Muscle of arm (tissue), 12 donors: ENCODE measurements around the gene PCSK7. TPM values are rescaled to one million over a fixed set of nuclear protein-coding genes. Genes with fewer than 3 reads are reported as not detected.
"Not testable (repeated sequence)": the region's sequence is repeated elsewhere in the genome, so short reads cannot be mapped to it uniquely, and the experiment has no call there.

Experiments used
- DNase-seq: peaks from one replicate; pipeline ENCODE4 v3.0.0-alpha.2; 2013
- polyA plus RNA-seq, 12 donors: library from polyadenylated mRNA; unstranded; fragments of 120-200 nt; gene quantifications; one replicate each; pipeline ENCODE4 v1.2.1, GENCODE V29; 2013; ENCODE audit not compliant: insufficient read length in 12 of 12

The PCSK7 gene
- polyA plus RNA-seq, 12 donors: 17.1 to 58.7 (median 27.3) TPM

DNA sequence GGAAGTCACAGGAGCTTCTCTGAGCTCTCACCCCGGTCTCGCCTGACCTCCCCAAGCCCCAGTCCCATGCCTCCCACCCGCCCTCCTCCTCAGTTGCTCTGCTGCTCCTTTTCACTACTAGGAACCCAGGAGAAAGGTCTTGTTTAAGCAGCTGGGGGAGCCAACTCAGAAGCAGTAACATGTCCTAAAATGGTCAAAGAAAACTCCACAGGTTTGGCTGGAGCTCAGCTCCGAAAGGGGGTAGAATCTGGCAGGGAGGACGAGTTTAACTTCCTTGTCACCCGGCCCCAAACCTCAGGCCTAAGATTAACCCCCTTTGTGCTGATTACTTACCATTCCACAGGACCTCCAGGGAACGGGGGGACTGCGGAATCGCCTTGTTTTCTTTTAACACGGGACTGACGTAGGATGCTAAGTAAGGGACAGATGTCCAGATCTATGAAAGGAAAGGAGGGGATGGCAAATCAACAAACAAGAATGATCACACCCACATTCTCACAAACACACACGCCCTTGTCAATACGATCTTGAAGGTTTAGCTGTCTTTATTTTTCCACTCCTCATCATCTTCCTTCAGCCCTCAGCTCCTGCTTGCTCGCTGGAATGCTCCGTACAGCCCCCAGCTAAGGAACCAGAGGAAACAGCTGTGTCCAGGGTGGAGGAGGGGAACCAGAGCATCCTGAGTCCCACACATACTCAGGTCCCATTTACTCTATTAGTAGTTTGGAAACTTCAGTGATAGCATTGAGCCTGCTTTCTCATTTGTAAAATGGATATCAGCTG lies 13.5 kb downstream of the PCSK7 start:
- no peak for DNase-seq

DNA sequence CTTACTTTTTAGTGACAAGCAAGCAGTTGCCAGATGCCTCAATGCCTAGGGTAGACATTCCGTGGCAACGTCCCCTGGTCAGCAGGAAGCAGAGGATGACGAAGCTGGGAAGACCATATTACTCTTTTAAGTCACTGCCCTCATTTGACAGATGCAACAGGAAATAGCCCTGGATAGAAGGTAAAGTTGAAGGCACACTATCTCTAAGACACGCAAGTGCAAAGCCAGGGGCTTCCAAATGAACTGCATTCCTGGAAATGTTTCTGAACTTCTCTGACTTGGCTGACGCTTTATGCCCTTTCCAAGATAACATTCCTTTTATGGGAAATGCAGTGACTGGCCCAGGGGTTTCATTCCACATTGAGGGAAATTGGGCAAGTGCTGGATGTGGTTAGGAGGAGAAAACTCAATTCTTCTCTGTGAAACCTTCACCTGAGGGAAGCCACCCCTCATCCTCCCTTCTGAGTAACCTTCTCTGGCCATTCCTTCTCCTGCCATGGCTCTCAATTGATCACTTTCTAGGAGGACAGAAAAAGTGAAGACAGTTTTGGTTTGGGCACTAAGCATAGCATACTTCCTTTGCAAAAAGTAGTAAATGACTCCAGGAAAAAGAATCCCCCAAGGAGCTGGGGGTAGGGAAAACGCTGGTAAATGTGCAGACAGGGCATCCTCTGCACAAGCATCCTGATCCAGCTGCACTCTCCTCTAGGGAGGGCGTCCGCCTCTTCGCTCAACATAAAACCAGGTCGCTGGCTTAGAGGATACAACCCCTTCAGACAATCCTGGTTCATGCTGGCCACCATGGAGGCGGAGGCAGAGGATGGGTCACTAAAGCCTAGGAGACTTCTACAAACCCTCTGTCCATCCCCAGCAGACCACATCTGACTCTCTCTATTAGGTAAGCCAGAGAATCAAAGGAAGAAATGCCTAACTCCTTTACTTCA lies 14.5 kb downstream of the PCSK7 start:
- DNase-seq: no peak

DNA sequence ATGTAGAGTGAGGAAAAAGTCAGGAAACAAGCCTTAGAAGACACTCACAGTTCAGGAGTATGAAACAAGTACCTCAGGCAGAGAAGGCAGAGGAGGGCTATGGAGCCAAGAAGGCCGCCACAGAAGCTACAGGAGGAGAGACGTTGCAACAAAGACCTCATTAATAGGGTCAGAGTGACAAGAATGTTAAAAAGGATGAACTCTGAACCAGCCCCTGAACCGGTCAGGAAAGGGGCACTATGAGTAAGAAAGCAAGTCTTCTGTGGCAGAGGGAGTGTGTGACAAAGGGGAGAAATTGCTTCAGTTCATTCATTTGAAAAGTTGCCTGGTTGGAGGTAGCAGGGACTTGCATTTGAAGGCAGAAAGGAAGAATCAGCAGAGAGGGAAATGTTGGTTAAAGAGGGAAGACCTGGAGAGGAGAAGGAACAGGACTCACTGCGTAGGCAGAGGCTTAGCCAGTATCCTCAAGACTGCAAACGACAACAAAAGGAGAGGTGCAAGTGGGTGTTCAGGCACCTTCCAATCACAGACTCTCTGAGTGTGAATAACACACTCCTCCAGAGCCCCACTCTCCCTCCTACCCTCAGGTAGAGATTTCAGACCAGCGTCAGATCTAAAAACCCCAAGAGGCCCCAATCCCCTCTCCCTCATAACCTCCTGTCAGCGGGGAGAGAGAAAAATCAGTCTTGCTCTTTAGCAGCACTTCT lies 17.3 kb downstream of the PCSK7 start:
- DNase-seq: no peak

DNA sequence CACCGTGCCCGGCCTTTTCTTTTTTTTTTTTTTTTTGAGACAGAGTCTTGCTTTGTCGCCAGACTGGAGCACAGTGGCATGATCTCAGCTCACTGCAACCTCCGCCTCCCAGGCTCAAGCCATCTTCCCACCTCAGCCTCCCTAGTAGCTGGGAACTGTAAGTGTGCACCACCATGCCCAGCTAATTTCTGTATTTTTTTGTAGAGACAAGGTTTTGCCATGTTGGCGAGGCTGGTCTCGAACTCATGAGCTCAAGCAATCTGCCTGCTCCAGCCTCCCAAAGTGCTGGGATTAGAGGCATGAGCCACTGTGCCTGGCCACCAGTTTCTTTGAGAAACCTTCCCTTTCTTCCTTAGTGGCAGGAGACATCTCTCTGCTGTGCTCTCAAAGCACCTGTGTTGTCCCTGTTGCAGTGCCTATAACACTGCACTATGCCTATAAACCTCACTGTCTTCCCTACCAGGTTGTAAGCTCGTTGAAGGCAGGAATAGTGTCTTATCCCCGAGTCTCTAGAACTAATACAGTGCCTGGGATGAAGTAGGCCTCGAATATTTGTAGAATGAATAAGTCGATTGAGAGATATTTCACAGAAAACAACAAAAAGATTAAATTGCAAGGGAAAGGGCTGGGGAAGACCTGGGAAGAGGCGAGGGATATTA lies 19.0 kb downstream of the PCSK7 start:
- DNase-seq: no peak

DNA sequence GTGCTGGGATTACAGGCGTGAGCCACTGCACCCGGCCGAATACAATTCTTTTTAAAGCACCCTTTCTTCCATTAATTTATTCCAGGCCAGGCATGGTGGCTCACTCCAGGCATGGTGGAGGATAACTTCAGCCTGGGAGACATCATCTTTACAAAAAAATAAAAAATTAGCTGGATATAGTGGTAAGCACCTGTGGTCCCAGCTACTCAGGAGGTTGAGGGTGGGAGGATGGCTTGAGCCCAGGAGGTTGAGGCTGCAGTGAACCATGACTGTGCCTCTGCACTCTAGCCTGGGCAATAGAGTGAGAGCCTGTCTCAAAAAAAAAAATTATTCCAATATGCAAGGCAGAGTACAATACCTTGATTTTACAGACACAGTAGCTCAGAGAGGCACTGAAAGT lies 21.3 kb downstream of the PCSK7 start:
- DNase-seq: no peak

DNA sequence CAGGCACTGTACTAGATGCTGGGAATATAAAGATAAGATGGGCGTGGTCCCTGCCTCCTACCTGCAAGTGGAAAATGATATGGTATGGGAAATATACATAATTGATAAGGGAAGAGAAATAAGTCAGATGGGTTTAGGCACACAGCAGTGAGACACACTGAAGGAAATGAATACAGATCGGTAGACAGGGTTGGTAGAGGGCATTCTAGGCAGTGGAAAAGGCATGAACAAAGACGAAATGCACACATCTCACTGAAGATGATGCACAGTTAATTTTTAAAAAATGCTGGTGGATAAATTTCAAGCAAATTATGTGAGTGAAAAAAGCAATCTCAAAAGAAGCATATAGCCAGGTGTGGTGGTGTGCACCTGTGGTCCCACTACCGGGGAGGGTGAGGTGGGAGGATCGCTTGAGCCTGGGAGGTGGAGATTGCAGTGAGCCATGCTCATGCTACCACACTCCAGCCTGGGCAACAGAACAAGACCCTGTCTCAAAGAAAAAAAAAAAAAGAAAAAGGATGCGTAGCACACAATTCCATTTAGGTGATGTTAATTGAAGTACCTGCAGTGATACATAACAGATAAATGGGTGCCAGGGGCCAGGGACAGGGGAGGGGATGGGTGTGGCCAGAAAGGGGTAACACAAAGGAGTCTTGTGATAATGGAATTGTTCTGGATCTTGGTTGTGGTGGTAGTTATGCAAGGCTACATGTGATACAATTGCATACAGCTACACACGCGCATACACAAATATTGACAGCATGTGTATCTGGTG lies 22.3 kb downstream of the PCSK7 start:
- not testable (repeated sequence) for DNase-seq

DNA sequence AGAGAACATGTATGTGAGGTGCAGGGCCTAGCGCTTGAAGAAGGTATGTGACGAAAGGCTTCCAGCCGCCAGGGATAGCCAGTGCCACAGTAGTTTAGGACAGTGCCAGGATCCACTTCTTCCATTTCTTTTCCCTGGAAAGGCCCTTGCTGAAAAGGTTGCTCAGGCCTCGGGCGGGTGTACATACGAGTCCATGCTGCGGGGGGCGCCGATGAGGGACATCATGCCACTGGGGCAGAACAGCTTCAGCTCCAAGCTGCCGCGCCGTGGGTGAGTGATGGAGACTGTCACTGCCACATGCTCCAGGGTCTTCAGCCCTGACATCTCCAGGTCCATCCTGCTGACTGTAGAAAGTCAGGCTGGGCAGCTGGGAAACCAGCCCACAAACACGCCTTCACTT lies 23.2 kb downstream of the PCSK7 start:
- not testable (repeated sequence) for DNase-seq

DNA sequence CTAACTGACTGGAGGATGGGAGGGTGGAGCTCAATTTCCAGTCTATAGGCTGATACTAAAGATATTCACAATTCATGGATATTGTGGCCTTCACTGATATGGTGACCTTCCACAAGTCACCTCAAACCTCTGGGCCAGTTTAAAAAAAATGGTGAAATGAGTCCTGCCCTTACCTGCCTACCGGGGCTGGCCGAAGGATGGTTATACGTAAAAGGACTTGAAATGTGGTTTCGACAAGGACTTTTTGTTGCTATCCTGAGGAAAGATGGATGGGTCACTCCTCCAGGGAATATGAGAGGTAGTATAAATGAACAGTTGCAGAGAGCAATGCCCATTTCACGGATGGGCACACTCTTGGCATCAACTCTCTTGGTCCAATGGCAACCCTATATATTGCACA lies 24.4 kb downstream of the PCSK7 start:
- DNase-seq: not testable (repeated sequence)

DNA sequence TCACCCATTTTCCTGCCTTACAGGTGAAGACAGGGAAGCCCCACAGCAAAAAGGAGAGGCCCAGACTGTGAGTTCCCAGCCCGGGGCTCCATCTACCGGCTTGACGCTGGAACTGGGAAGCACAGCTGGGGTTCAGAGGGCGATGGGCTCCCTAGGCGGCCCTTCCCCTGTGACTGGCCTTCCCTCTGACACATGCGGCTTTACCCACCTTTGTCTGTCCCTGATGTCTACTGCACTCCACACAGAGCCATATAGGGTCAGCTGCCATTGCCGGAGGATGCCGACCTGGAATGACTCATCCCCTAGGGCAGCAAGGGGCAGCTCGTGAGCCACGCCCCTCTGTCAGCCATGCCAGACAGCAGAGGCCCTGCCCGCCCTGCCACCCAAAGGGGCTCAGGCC lies 25.0 kb downstream of the PCSK7 start:
- not testable (repeated sequence) for DNase-seq

DNA sequence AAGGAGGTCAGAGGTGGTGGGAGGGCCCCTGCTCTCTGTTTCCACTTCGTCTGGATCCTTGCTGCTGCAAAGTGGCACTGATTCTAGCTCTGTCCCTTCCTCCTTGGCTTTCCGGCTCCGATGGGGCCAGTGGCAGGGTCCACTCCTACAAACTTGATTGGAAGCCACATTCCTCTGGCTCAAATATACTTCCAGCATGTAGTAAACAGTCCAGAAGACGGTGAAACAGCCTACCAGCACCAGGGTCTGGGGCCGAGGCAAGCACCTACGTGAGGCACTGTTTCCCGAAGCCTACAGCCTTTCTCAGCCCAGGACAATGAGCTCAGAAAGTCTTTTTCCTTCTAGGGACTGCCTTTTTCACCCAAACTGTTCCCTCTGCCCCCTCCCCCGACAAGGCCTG lies 25.8 kb downstream of the PCSK7 start:
- not testable (repeated sequence) for DNase-seq

DNA sequence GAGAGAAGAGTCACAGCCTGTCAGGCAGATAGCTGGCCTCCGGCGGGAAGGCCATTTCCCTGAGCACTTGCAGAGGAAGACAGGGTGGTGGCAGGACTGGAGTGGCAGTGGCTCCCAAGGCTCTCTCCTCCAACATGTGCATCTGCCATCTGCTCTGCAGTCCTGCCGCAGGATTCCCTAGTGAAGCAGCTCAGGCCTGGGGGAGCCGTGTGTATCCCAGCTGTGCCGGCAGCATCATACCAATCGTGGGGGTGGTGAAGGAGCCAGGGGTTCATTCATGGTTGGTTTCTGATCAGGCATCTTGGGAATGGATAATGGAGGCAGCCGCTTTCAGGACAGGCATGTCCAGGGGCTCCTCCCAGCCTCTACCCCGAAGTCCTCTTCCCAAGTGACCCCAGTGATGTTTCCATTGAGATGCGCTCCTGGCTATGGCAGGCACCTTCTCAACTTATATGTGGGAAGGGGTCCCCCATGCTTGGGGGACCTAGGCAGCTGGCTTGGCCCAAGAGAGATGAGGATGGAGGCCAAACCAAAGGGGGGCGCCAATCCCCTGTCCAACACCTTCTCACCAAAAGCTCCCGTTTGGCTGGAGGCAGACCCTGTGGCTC lies 26.6 kb downstream of the PCSK7 start:
- no peak for DNase-seq

DNA sequence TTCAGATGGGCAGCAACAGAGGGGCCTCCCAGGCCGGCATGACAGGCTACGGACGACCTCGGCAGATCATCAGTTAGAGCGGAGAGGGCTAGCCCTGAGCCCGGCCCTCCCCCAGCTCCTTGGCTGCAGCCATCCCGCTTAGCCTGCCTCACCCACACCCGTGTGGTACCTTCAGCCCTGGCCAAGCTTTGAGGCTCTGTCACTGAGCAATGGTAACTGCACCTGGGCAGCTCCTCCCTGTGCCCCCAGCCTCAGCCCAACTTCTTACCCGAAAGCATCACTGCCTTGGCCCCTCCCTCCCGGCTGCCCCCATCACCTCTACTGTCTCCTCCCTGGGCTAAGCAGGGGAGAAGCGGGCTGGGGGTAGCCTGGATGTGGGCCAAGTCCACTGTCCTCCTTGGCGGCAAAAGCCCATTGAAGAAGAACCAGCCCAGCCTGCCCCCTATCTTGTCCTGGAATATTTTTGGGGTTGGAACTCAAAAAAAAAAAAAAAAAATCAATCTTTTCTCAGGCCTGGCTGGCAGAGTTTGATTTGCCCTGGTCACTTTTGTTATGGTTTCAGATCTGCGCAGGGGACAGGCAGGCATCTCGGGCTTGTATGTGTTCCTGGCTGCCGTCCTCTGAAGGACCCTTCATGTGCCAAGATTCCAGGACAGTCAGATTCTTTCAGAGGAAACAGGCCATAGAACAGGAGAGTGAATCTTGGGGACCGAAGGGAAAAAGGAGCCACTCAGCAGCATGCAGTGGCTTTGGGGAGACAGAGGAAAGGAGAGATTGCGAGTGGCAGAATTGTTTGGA lies 27.4 kb downstream of the PCSK7 start:
- DNase-seq: no peak

DNA sequence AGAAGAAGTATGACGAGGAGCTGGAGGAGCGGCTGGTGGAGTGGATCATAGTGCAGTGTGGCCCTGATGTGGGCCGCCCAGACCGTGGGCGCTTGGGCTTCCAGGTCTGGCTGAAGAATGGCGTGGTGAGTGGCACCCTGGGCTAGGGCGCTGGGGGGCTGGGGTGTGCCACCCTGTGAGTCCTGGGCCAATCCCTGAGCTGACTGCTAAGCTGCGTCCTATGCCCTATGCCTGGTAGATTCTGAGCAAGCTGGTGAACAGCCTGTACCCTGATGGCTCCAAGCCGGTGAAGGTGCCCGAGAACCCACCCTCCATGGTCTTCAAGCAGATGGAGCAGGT lies 28.8 kb downstream of the PCSK7 start:
- no peak for DNase-seq

DNA sequence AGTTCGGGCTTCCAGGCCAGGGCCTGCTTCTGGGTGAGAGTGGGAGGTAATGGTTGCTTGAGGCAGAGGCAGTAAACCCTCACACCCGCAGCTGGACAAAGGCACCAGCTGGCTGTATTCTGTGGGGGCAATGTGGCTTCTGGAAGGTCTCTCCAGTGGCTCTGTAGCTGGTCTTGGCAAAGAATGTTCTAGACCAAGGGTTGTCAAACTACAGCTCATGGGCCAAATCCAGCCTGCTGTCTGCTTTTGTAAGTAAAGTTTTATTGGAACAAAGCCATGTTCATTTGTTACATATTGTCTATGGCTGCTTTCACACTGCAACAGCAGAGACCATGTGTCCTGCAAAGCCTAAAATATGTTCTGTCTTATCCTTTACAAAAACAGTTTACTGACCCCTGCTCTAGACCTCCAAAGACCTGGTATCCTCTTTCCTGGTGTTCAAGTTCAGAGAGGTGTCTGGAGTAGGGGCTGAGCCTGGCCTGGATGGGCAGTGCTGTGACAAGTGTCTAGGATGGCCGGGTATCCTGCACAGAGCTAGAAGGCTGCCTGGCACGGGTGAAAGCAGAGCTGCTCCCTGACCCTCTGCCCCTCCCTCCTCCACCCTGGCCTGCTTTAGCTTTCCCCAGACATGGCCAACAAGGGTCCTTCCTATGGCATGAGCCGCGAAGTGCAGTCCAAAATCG lies 29.3 kb downstream of the PCSK7 start:
- DNase-seq: no peak

DNA sequence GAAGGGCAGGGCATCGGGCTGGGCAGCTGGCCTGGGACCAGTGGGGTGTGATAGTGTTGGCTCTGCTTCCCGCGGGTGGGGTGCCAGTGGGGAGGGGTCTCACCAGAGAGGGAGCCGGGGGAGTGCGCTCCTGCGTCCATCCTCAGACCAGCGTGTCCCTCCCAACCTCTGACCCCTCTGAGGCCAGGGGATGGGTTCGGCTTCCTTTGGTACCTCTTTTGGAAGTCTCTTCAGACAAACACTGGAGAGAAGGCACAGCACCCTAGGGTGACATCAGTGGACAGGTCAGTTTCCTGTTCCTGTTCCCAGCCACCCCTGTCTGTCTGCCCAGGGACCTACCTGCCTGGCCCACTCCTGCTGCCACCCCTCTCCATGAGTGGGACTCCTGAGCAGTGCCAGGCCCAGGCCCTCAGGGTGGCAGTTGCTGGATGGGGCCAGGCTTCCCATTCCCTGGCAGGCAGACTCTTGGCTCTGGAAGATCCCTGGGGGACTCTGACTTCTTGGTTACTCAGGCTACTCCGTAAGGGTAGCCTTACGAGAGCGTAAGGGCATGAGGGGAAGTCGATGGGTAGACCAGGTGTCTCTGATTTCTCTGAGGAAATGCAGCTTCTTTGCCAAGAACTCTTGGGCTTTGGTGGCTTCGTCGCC lies 30.1 kb downstream of the PCSK7 start:
- no peak for DNase-seq

DNA sequence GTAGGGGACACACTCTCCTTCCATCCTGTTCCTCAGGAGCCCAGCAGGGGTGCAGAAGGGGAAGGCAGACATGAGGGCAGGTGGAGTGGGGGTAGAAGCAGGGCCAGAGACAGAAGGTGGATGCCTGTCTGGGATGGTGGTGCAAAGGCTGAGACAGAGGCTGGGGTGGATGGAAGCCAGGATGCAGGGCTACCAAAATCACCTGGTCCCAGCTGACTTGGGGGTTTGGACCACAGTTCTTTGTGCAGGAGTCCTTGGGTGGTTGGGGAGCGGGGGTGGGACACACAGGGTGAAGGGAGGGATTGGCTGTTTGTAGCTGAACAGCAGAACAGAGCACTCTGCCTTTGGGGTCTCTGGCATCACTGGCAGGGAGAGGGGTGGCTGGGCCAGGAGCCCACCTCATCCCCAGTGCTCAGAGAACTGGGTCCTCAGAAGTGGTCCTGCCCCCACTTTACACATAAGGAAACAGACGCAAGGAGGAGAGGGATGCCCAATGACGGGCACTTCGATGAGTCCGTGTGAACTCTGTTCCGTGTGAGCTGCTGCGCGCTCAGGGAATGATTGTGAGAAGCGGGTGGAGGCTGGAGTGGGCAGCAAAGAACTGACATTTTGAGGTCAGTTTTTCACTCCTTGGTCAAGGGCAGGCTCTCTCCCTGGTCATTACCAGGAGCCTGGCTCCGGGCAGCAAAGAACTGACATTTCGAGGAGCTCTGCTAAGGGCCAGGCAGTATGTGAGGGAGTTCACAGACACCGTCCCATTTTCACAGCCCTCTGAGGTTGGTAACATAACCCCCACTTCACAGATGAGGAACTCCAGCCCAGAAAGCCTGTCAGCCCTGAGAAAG lies 30.8 kb downstream of the PCSK7 start:
- DNase-seq: no peak
